GM21526 (cell line): ENCODE measurements around the gene PRKCE.

ENCODE experiments used
- ATAC-seq: cut with Tn5 transposase; IDR thresholded peaks from one replicate; pipeline ENCODE4 v1.9.1; 2021; ENCODE audit warnings: moderate library complexity; ENCODE audit not compliant: unreplicated experiment, low FRiP score

PRKCE gene

DNA sequence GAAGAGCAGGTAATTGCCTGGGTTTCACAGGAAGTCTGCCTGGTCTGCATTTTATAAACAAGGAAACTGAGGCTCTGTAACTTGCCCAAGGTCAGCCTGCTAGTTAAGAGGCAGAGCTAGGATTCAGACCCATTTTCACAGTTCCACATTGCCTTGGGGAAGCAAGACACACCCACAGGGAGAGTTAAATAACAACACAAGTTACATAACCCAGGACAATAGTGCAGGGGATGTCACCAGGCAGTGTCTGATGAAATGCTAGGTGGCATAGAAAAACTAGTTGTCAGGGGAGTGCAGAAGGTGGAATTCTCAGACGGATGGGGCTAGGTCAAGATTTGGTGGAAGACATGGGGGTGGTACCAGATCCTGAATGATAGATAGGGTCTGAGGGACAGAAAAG, 69.7 kb downstream of the PRKCE start:
- no peak for ATAC-seq

DNA sequence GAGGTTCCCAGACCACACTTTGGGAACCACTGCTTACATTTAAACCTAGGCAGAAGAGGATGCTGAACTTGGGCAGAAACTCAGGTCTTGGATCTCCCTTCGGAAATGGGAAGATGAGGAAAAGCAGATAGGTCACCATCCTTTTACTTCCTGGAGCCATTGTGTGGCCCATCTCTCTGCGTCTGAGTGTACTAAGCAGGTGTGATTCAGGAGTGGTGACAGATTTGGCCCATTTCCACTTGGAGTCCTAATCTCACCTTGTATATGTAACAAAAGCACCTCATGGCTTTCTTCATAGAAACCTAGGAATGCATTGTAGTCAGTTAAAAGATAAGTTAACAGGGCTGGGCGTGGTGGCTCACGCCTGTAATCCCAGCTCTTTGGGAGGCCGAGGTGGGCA, 71.0 kb downstream of the PRKCE start:
- no peak for ATAC-seq

DNA sequence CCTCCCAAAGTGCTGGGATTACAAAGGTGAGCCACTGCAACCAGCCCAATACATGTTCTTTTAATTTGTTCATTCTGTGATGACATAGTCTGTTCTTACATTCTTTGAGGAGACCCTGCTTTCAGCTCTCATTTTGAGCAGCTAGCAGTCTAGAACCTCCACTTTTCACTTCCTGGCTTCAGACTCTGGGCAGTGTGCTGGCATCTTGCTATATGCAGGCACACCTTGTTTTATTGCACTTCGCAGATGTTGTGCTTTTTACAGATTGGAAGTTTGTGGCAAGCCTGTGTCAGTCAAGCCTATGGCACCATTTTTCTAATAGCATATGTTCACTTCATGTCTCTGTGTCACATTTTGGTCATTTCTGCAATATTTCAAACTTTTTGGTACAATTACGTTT, 72.4 kb downstream of the PRKCE start:
- no peak for ATAC-seq

DNA sequence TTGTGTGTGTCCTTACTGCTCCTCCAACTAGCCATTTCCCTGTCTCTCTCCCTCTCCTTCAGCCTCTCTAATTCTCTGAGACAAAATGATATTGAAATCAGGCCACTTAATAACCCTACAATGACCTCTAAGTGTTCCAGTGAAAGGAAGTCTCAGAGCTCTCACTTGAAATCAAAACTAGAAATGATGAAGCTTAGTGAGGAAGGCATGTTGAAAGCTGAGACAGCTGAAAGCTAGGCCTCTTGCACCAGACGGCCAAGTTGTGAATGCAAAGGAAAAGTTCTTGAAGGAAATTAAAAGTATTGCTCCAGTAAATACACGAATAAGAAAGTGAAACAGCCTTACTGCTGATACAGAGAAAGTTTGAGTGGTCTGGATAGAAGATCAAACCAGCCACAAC, 72.9 kb downstream of the PRKCE start:
- no peak for ATAC-seq

DNA sequence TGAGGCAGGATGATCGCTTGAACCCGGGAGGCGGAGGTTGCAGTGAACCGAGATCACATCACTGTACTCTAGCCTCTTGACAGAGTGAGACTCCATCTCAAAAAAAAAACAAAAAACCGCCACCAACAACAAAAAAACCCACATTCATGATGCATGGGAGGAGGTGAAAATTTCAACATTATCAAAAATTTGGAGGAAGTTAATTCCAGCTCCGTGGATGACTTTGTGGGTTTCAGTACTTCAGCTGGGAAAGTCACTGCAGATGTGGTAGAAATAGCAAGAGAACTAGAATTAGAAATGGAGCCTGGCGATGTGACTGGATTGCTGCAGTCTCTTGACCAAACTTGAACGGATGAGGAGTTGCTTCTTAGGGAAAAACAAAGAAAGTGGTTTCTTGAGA, 74.3 kb downstream of the PRKCE start:
- no peak for ATAC-seq

DNA sequence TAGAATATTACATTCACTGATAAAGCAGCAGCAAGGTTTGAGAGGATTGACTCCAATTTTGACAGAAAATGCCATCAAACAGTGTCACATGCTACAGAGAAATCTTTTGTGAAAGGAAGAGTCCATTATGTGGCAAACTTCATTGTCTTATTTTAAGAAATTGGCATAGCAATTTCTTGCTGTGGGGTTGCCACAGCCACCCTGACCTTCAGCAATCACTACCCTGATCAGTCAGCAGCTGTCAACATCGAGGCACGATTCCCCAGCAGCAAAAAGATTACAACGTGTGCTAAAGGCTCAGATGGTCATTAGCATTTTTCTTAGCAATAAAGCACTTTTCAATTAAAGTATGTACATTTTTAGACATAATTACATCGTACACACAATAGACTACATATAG, 74.7 kb downstream of the PRKCE start:
- ATAC-seq: no peak

DNA sequence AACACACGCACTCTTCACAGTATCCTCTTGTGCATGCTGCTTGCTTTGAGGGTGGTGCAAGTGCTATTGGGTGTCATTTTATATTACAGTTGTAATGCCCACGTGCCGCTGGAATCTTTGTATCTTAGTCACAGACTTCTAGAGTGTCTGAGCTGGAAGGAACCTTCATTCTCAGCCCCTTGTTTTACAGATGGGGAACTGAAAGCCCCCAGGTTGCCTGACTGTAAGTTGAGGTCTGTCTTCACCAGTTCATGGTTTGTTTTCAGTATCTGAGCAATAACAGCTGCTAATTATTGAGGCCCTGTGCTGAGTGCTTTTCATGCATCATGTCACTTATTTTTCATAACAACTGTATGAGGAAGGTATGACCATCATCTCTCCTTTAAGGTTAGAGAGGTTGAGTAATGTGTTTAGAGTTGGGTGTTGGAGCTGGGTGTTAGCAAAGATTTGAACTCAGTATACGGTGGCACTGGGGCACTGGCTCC, 77.0 kb downstream of the PRKCE start:
- peak; percentile 76 for ATAC-seq

DNA sequence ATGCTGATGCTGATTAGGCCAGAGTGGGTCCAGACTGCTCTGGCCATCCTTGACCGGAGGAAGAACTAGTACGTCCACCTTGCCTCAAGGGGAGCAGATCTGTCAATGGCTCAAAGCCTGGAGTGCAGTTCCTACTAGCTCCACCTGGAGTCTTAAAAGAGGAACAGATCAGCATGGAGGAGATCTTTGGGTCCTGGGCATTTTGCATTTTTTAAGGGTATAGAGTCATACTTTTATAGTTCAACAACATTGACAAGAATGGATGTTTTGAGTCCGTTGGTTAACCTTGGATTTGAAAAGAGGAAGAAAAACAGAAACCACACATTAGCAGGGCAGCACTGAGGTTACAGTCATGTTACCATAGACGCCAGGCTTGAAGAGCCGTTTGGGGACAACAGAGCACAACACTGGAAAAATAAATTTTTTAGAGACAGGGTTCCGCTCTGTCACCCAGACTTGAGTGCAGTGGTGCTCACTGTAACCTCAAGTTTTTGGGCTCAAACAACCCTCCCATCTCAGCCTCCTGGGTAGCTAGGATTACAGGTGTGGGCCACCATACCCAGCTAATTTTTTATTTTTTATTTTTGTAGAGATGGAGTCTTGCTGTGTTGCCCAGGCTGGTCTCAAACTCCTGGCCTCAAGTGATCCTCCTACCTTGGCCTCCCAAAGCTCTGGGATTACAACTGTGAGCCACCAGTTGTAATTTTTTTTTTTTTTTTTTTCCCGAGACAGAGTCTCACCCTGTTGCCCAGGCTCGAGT, 78.5 kb downstream of the PRKCE start:
- peak; percentile 53 for ATAC-seq

DNA sequence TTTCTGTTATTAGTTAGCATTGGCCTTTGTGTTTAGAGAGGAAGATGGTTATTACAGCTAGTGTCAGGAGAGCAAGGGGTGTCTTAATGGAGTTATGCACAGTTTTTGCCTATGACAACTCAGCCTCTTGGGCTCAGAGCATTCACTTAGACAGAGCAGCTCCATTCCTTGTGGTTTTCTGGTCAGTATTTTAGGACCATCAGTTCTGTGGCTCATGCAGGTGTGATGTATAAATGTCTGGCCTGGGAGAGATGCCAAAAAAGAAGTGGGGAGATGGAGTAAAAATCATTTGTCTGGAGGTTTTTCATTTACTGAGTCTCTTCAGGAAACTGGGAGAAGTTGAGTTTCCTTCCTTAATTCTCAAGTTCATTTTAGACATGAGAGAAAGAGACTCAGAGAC, 79.7 kb downstream of the PRKCE start:
- no peak for ATAC-seq

DNA sequence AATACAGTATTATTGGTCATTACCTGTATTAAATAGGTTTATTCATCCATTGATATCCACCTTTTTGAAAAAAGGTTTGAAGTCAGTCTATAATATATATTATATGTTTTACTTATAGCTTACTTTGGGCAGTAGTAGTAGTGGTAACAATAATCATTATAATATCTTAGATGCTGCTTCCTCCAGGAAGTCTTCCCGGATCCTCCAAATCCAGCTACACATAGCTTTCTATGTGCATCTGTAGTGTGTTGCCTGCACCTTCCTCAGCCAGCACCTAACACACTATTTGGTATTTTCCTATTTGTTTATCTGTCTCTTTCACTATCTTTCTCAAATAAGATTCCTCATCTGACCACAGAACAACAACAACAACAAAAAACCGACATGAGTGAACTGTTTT, 81.0 kb downstream of the PRKCE start:
- no peak for ATAC-seq

DNA sequence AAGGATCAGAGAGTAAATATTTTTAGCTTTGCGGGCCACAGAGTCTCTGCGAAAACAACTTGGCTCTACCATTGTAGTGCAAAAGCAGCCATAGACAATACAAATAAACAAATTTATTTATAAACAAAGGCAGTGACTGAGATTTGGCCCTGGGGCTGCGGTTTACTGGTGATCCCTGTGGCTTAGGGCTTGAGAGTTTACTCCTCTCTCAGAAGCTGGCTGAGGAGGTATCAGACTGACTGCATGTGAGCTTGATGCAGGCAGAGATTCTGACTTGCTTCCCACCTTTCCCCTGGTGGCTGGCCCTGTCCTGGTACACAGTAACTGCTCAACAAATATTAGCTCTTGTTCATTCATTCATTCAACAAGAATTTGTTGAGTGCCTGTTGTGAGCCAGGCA, 81.5 kb downstream of the PRKCE start:
- no peak for ATAC-seq

DNA sequence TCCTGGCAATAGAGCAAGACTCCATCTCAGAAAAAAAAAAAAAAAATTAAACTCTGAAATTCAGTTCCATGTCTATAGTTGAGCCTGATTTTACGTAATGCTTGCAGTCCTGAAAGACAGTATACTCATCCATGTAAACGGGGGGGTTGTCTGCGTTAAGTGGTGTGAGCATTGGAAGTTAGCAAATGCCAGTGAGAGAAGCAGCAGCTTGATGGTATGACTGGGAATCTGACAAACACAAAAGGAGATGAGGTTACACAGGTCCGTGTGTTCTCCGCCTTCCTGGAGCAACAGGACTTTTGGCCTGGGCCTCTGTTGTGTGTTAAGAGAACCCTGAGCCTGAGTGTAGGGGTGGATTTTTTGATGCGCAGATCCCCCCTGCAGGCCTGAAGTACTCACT, 82.9 kb downstream of the PRKCE start:
- no peak for ATAC-seq

DNA sequence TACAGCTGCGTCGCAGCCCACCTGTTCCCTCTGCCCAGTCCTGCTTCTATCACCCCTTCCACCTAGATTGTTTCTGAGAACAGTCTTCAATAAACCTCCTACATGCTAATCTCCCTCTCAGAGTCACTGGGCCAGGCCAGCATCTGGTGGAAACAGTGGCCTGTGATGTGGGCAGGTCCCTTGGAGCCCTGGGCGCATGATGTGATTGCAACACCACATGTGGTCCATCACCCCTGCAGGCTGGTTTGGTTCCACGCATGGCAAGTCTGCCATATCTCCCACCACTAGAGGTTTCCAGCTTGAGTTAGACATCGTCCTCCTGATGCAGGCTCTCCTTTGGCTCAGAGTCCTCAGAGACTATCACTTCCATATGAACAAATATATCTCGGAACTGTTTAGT, 83.5 kb downstream of the PRKCE start:
- ATAC-seq: no peak

DNA sequence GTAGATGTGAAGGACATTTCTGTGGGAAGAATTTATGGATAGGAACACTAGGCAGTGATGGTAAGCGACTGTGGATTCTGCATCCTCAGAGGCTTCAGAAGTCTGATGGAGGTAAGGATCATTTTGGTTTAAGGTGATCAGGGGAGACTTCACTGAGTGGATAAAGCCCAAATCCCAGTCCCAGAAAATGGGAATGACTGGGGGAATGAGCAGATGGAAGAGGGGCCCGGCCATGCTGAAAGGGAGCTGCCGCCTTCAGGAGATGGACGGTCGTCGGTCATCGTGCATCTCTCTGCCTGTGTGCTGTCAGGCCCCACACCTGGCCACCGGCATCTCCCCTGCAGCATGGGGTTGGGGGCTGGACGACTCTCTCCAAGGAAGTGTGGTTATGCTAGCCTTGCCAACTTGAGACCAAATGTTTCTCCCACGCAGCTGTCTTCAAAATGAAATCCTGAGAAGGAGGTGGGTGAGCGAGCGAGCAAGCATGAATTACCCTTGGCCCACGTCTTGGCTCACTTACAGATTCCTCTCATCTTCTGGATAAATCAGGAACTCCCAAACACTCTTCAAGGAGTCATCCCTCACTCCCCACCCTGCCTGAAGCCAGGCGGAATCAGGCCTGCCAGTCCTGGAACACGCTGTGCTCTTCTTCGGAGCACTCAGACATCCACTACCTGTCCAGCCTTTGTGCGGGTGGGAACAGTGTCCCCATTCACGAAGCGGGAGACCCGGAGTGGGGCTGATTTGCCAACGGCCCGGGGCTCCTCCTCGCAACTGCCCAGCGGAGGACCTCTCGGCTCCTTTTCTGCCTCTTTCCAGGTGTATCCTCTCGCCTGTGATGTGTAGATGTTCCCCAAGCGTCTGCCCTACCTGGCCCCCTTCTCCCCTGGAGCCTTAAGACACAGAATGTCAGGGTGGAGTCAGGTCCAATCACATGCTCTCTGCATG, 85.6 kb downstream of the PRKCE start:
- no peak for ATAC-seq

DNA sequence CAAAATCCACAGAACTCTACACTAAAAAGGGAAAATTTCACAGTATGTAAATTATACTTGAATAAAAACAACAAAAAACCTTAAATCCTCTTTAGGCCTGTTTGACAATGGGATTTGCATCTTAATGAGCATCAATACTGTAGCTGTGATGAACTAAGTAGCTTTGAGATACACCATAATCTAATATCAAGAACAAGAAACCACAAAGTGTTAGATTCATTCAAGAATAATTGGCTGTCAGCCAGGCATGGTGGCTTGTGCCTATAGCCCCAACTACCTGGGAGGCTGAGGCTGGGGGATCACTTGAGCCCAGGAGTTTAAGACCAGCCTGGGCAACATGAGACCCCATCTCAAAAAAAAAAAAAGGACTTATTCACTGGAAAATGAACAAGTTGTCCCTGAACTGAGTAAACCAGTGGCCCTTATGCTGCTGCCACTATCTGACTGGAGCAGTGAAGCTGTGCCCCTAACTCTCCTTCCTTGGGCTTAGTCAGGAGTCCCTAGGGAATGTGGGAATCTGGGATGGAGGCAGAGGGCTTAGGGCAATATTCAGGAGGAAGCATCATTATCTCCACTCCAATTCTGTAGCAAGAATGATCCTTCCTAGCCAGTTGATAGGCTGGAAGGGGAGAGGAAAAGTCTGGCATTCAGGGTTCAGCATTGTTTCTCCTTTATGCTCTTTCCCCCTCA, 88.5 kb downstream of the PRKCE start:
- no peak for ATAC-seq

DNA sequence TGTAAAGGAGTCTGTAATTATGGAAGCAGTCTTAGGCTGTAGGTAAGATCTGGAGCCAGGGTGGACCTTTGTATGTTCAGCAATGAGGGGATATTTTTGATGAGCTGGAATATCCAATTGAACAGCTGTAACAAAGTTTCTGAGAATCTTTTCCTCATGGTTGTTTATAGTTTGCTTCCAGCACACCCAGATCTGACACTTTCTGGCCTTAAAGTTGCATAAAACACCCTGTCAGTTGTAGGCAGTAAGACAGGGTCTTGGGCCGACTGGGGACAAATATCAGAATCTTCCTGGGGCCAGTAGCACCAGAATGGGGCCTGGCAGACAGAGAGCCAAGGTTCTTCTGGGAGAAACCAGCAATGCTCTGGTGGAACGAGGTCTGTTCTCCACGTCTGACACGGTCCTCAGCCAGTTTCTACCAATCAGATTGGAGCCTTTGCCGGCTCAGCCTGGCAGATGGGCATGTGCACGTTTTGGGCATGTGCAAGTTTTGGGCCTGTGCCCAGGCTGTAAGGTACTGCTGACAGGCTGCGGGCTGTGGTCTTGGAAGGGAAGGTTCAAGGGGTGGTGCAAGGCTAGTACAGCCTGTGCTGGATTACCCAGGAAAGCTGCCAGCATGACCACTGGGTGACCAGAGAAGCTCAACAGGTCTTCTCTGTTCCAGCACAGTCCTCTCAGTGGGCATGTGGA, 89.8 kb downstream of the PRKCE start:
- no peak for ATAC-seq

DNA sequence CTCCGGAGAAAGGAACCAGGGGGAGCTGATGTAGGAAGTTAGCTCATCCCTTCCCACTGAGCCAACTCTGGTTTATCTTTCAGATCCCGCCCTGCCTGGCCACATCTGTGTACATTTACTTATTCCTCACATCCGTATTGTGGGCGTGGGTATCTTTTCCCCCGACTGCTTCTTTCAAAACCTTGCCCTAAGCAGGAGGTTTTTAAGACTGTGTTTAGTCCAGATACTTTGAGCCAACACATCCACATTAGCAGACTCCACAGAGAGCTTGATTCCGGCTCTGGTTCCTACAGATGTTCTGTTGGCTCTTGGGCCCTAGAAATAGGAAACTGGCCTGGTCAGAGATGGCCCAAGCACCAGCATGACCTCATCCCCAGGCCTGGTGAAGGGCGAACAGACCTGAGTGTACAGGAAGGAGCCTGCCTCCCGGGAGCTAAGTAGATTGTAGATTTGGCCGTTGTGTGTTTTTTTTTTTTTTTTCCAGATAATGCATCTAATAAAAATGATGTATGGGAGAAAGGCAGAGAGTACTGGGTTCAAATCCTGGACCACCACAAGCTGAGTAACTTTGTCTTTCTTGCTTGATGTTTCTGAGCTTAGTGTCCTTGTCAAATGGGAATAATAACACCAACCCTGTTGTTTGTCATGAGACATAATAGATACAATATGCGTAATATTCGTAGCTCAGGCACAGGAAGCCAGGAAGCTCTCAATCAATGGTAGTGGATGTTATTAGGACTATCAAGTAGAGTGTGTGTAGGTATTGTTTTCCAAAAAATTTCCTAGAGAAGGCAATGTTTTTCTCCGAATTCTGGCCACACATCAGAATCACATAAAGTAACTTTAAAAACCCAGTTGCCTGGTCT, 92.3 kb downstream of the PRKCE start:
- no peak for ATAC-seq

DNA sequence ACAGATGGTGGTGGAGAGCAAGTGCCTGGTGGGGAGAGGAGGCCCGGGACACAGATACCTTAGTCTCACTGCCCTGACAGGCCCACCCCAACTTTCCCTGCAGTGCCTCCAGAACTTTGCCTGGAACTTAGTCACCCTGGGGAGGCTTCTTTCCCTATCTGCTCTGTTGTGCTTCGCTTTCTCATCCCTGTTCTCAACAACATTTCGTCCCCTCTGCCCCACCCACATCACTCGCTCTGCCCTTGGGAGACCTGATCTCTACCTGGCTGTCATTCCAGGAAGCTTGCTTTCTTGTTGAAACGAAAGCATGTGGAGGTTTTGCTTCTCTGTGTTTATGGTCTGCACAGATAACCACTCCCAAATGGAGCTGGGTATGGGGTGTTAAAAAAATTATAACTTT, 93.8 kb downstream of the PRKCE start:
- ATAC-seq: no peak

DNA sequence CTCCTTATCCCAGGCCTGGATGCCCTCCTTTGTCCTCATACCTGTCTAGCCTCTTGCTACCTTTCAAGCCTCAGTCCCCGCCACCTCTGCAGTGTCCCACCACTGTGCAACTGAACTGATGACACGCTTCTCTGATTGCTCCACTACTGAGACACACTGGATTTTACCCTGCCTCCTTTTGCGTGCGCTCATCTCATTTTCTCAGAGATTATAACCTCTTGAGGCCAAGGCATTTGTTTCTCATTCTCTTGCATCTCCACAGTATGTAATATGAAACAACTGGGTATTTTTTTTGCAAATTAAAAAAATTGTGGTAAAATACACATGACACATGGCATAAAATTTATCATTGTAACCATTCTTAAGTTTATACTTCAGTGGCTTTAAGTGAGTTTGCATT, 95.4 kb downstream of the PRKCE start:
- ATAC-seq: no peak

DNA sequence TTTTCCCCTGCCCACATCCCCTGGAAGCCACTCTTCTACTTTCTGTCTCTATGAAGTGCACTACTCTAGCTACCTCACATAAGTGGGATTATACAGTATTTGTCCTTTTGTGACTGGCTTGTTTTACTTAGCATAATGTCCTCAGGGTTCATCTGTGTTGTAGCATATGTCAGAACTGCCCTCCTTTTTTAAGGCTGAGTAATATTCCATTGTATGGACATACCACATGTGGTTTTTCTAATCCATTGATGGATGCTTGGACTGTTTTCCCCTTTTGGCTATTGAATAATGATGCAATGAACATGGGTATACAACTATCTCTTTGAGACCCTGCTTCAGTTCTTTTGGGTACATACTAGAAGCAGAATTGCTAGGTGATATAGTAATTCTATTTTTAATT, 95.9 kb downstream of the PRKCE start:
- no peak for ATAC-seq
